KOPT-K1 (cell line): Measurements from ENCODE around the gene NEDD8.
A peak's percentile ranks its signal among the peaks of the same experiment; 100 is the strongest.
"Not testable (repeated sequence)": the region's sequence is repeated elsewhere in the genome, so short reads cannot be mapped to it uniquely, and the experiment has no call there.

Experiments used
- H3K27ac ChIP-seq: fragments of 200-600 bp; sonication (generic); 2 replicates; pipeline ENCODE4 v1.5.1; 2016; ENCODE audit warnings: antibody characterized with exemption, mild to moderate bottlenecking, low read depth, low read length; ENCODE audit not compliant: poor library complexity, severe bottlenecking
- H3K36me3 ChIP-seq: fragments of 200-600 bp; sonication (generic); 2 replicates; pipeline ENCODE4 v1.5.1; 2017; ENCODE audit warnings: antibody characterized with exemption, mild to moderate bottlenecking, low read length, moderate library complexity; ENCODE audit not compliant: insufficient read depth
- H3K9me3 ChIP-seq: fragments of 200-600 bp; sonication (generic); 2 replicates; pipeline ENCODE4 v1.5.1; 2017; ENCODE audit warnings: antibody characterized with exemption, low read length, mild to moderate bottlenecking; ENCODE audit not compliant: insufficient read depth, poor library complexity, severe bottlenecking

The NEDD8 gene

DNA sequence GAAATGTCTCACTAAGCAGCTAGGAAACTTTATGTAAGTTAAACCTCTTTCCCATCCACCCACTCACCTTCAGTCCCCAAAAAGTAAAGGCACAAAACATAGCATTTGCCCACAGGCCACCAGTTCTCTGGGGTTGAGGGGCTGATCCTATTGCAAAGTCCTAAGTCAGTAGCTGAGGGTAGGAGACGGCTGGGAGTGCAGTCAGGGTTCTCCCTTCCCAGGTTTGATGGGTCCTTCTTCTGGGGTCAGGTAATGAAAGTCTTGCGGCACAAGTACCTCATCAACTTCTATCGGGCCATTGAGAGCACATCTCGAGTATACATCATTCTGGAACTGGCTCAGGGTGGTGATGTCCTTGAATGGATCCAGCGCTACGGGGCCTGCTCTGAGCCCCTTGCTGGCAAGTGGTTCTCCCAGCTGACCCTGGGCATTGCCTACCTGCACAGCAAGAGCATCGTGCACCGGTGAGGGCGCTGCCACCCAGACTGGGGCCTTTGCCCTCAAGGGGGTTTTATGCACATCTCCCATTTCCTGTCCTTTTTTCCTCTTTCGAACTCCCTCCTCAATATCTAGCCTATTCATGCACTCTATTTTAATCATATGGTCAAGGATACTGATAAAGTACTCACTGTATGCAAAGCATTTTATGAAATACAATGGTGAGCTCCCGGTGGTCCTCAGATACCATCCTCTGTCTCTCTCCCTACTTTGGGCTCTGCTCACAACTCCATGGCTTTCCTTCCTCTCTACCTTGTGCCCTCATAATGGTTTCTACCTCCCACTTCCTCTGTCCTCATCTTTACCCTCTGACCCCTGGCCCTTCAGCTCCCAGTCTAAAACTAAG lies 25.7 kb downstream of the NEDD8 start:
- no peak overlapping the region for H3K27ac ChIP-seq
- H3K36me3 ChIP-seq: peaks cover 95% of the 10 kb centered on the region
- H3K9me3 ChIP-seq: peaks cover 17% of the 10 kb centered on the region

DNA sequence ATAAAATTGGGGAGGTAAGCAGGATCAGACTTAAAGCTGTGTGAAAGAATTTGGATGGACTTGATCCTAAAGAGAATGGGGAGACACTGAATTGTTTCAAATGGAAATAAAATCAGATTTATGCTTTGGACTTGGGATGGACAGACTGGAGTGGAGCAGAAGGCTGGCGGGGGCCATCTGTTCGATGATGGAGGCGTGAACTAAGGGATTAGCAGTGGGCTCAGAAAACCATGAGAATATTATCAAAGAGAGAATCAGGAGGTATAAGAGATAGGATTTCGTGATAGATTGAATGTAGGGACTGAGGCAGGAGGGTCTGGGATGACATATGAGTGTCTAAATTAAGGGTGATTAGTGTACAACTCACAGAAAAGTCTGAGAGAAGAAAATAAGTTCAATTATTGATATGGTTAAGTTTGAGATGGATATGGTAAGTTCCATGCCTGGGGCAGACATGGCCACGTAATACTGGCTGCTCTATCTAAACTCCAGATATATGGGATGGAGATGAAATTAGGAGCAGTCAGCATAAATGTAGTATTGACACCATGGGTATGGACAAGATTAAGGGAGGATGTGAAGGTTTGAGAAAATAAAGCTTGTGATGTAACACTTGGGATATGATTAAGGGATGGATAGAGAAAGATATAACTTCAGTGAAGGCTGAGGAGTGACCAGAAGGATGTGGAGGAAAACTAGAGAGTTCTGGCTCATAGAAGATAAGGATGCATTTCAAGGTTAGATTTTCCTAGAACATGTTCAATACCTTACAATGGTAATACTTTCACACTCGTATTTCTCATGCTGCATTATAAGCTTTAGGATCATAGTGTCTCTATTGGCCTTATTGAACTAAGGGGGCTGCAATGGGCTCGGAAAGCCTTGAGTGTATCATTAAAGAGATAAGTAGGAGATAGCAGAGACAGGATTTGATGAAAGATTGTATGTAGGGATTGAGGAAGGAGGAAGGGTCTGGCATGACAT lies 27.7 kb downstream of the NEDD8 start:
- H3K27ac ChIP-seq: no peak overlapping the region
- H3K36me3 ChIP-seq: peaks cover 84% of the 10 kb centered on the region
- peaks cover 19% of the 10 kb centered on the region for H3K9me3 ChIP-seq

DNA sequence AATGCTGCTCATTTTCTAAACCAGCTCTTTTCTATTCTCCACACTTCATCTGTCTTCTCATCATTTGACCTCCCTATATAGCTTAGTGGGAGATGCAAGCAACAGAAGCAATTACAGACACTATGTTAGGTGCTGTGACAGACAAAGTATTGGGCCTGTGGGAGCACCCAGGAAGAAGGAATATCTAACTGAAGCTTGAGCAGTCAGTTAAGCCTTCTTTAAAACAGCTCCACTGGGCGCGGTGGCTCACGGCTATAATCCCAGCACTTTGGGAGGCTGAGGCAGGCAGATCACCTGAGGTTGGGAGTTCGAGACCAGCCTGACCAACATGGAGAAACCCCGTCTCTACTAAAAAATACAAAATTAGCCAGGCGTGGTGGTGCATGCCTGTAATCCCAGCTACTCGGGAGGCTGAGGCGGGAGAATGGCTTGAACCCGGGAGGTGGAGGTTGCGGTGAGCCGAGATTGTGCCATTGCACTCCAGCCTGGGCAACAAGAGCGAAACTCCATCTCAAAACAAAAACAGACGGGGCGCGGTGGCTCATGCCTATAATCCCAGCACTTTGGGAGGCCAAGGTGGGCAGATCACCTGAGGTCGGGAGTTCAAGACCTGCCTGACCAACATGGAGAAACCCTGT lies 28.8 kb downstream of the NEDD8 start:
- peaks cover 79% of the 10 kb centered on the region for H3K36me3 ChIP-seq
- H3K27ac ChIP-seq: not testable (repeated sequence)
- H3K9me3 ChIP-seq: peaks cover 19% of the 10 kb centered on the region

DNA sequence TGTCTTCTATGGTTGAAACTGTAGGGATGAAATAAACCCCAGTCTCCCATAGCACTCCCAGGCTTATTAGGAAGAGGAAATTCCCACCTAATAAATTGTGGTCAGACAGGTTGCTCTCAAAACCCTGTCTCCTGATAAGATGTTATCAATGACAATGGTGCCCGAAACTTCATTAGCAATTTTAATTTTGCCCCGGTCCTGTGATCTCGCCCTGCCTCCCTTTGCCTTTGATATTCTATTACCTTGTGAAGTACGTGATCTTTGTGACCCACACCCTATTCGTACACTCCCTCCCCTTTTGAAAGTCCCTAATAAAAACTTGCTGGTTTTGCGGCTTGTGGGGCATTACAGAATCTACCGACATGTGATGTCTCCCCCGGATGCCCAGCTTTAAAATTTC lies 29.6 kb downstream of the NEDD8 start:
- peaks cover 19% of the 10 kb centered on the region for H3K9me3 ChIP-seq
- H3K27ac ChIP-seq: not testable (repeated sequence)
- H3K36me3 ChIP-seq: peaks cover 71% of the 10 kb centered on the region

DNA sequence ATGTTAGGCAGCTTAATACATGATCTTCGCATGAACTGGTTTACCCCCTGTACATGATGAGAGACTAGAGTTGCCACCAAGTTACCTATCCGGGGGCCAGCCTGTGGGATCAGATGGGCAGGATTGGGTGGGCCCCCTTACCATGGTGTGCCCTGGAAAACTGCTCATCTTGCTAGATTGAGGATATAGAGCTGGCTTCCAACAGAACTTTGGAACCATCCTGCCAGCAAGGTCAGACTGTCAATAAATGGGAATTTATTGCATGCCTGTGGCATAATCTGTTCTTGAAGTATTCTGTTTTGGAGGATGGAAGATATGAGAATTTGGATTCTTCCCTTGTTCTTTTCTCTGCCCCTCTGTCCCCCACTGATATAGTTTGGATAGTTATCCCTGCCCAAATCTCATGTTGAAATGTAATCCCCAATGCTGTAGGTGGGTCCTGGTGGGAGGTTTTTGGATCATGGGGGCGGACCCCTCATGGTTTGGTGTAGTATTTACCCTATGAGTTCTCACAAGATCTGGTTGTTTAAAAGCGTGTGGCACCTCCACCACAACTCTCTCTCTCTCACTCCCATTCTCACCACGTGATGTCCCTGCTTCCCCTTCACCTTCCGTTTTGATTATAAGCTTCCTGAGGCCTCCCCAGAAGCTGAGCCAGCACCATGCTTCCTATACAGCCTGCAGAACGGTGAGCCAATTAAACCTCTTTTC lies 33.2 kb downstream of the NEDD8 start:
- Histone ChIP-seq H3K36me3 (peaks cover 41% of the 10 kb centered on the region), H3K9me3 (peaks cover 19% of the 10 kb centered on the region), H3K27ac (no peak overlapping the region)

DNA sequence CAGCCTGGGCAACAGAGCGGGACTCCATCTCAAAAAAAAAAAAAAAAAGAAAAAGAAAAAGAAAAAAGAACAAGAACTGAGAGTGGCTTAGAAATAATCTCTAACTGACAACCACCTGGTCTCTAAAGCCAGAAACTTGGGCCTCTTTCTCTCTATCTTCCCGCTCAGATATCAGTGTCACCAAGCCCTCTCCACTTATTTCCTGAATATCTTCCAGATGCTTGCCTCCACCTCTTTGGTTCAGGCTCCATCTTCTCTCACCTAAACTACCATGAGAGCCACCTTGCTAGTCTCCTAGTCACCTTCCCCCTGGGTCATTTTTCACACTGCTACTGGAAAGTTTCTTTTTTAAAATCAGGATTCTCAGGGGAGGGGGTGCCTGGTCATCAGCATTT lies 35.1 kb downstream of the NEDD8 start:
- Histone ChIP-seq H3K27ac (no peak overlapping the region), H3K9me3 (peaks cover 6% of the 10 kb centered on the region), H3K36me3 (peaks cover 40% of the 10 kb centered on the region)

DNA sequence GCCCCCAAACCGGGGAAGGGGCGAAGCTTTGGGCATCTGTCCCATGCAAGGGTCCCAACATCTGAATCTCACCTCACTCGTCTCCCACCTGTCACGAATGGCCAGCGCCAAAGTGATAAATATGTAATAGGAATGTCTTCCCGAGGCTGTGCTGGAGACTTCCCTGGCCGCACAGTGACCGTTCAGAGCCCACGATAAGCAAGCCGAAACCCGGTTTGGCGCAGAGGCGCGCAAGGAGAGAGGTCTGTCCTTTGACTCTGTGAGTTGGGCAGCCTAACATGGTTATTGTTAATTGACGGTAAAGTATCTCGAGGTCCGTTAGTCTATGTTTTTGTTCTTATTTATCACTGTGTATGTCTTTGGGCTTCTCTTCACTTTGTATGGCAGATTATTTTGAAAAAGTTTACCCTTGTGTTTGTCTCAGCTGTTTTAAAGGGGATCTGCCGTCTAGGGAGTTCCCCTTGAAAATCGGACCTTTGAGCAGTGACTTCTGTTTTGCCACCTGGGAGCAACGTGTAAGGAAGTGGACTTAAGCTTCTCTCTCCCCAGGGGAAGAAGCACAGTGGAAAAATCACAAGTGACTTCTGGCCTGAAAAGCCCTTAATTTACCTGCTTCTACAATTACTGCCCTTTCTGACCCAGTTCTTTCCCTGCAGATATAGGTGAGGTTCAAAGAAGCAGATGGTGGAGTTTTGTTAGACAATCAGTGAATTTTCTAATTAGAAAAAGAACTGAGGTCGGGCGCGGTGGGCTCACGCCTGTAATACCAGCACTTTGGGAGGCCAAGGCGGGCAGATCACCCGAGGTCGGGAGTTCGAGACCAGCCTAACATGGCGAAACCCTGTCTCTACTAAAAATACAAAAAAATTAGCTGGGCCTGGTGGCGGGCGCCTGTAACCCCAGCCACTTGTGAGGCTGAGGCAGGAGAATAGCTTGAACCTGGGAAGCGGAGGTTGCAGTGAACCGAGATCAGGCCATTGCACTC lies 35.8 kb downstream of the NEDD8 start:
- Histone ChIP-seq H3K9me3 (peaks cover under 1% of the 10 kb centered on the region), H3K27ac (peak overlapping the region; percentile 98), H3K36me3 (peaks cover 40% of the 10 kb centered on the region)

DNA sequence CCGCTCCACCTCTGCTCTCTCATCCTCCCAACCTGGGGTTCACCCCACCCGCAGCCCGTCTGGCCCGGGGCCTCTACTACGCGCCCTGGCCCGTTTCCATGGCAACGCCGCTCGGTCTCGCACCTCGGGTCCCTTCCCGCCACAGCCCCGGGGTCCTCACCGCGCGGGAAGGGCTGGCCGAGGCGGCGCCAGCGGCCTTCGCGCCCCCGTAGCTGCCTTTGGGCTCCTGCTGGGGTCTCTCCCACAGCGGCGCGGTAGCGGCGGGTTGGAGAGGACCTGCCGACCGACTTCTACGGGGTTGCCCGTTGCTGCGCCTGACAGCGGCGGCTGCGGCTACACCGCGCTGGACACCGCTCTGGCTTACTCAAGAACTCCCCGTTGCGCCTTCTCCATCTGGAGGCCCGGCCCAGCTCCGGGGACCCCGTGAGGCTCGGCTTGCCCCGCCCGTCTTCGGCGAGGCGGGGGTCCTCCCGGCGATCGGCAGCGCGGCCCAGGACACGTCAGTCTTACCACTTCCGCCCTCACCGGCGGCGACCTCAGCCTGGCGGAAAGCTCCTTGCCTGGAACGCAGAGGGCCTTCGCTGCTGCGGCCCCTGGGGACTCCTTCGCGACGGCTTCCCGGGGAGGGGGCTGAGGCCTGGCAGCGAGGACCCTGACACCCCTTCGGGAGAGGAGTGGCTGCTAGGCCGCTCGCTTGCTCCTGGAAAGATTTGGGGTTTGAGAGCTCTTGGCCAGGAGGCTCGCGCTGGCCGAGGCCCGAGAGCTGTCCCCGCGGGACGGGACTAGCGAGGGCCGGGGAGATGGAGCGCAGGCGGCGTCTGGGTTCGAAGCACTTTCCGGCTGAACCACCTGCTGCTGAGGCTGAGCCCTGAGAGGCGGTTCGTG lies 36.7 kb downstream of the NEDD8 start, which contains the start of gene TM9SF1:
TSS of gene TM9SF1 (minus strand) at position 256 of the 885 bp plus-strand sequence. CDS start 422 bp downstream, outside the sequence.
- Histone ChIP-seq H3K9me3 (no peaks in the 10 kb centered on the region), H3K27ac (peak within 1 kb of the TSS; percentile 98), H3K36me3 (peaks cover 44% of the 10 kb centered on the region)

DNA sequence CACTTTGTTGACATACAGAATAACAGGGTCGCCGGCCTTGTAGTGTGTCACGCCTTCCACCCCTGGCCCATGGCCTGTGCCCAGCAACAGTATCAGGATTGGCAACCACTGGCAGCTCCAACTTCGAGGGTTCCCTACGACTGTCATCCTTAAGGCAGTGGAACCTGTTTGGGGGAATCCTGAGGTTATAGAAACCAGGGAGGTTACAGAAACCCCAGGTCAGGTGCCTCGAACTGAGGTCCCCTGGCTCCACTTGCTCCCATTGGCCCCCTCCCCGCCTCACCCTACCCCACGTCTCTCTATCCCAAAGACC lies 37.3 kb downstream of the NEDD8 start:
- Histone ChIP-seq H3K27ac (peak overlapping the region; percentile 98), H3K36me3 (peaks cover 47% of the 10 kb centered on the region), H3K9me3 (no peaks in the 10 kb centered on the region)

DNA sequence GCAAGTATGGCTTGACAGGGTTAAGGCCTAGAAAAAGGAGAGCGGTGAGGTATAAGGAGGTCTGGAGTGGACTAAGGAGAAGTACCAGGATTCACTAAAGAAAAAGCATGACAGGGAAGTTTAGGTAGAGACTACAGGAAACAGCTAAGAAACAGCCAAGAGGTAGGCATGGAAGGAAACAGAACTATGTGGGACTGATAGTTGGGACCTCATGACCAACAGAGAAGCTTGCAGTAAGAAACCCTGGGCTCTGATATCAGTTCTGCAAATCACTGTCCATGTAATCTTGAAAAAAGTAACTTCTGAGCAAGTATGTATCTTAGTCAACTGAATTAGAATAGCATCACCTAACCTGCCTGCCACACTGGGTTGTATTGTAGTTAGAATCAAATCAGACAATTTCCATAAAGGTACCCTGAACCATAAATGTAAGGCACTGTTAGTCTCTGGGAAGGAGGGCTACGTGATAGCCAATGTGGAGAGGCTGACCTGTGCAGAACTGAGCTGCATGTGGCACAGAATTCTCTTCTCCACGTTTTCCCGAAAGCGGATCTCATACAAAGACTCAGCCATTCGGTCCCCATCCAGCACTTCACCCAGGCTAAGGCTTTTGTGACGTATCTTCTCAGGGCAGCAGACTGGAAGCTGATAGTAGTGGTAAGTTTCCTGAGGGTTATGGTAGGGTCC lies 37.8 kb downstream of the NEDD8 start:
- Histone ChIP-seq H3K9me3 (no peaks in the 10 kb centered on the region), H3K36me3 (peaks cover 47% of the 10 kb centered on the region), H3K27ac (peak overlapping the region; percentile 98)

DNA sequence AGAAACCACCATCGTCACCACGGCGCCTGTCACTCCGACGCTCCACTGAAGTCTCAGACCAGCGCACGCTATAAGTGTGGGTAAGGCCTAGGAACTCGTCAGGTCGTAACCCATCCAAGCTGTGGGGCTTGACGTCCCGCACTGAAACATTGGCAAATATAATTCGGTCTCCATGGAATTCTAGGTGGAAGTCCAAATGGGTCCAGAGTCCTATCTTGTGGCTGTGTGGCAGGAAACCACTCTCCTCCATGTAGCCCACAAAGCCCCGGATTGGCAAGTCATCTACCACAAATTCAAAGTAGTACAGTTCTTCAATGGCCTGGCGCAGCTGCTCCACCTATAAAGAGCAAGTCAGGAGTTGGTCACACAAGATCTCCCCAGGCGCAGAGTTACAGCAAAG lies 39.2 kb downstream of the NEDD8 start:
- H3K9me3 ChIP-seq: no peaks in the 10 kb centered on the region
- H3K27ac ChIP-seq: no peak overlapping the region
- peaks cover 40% of the 10 kb centered on the region for H3K36me3 ChIP-seq

DNA sequence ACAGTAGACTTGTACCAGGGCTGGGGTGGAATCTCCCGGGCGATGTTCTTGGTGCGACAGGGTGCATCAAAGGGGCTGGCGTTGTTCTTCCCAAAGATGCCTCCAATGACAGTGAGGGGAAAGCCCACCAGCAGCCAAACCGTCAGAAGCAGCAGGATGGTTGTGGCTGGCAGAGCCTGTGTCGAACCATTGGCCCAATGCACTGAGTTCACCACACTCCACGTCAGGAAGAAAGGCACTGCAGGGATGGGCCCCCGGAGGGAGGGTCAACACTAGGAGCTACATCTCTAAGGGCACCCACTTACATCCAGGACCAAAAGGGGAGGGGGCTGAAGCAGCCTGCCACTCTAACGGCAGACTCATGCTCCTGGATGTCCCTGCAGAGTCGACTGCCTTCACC lies 41.8 kb downstream of the NEDD8 start:
- no peak overlapping the region for H3K27ac ChIP-seq
- peaks cover 57% of the 10 kb centered on the region for H3K36me3 ChIP-seq
- H3K9me3 ChIP-seq: no peaks in the 10 kb centered on the region
